T-helper 2 cell treated with Interferon-gamma antibody and Interleukin-4, amounts not matched to agents 5 μg/mL and 100 μg/mL, for 36 hours (primary cell): ENCODE results near the gene IL1RL2.
A peak's percentile ranks its signal among the peaks of the same experiment; 100 is the strongest.

ENCODE experiments used
- DNase-seq: peaks from one replicate; pipeline ENCODE4 v3.0.0; 2021; ENCODE audit warnings: low spot score
- H3K27ac Mint-ChIP-seq: one replicate; pipeline ENCODE4 v1.8.0; 2021; ENCODE audit warnings: mild to moderate bottlenecking, mixed read lengths
- H3K27me3 Mint-ChIP-seq: one replicate; pipeline ENCODE4 v1.8.0; 2021; ENCODE audit warnings: low read depth, mixed read lengths
- H3K36me3 Mint-ChIP-seq: one replicate; pipeline ENCODE4 v1.8.0; 2021; ENCODE audit warnings: low read depth, mixed read lengths
- H3K4me1 Mint-ChIP-seq: one replicate; pipeline ENCODE4 v1.8.0; 2021; ENCODE audit warnings: low read depth, mixed read lengths
- H3K4me3 Mint-ChIP-seq: one replicate; pipeline ENCODE4 v1.8.0; 2022; ENCODE audit warnings: mild to moderate bottlenecking, moderate library complexity, mixed read lengths
- H3K9me3 Mint-ChIP-seq: one replicate; pipeline ENCODE4 v1.8.0; 2021; ENCODE audit warnings: mixed read lengths

IL1RL2 gene

GRCh38 chr2:102177814-102178478 lies 8.9 kb upstream of the IL1RL2 start:
- no peaks in the 10 kb centered on the region for H3K9me3 Mint-ChIP-seq
- H3K4me3 Mint-ChIP-seq: no peak overlapping the region
- H3K27me3 Mint-ChIP-seq: peaks cover 14% of the 10 kb centered on the region
- H3K36me3 Mint-ChIP-seq: no peaks in the 10 kb centered on the region
- no peaks in the 10 kb centered on the region for H3K4me1 Mint-ChIP-seq
- H3K27ac Mint-ChIP-seq: no peak overlapping the region
- no peak for DNase-seq

DNA sequence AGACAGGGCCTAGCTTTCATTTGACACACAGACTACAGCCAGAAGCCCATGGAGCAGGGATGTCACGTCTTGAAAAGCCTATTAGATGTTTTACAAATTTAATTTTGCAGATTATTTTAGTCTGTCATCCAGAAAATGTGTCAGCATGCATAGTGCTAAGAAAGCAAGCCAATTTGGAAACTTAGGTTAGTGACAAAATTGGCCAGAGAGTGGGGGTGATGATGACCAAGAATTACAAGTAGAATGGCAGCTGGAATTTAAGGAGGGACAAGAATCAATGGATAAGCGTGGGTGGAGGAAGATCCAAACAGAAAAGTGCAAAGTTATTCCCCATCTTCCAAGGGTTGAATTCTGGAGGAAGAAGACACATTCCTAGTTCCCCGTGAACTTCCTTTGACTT lies 7.8 kb upstream of the IL1RL2 start:
- H3K4me3 Mint-ChIP-seq: no peak overlapping the region
- no peak overlapping the region for H3K27ac Mint-ChIP-seq
- no peaks in the 10 kb centered on the region for H3K4me1 Mint-ChIP-seq
- peaks cover 14% of the 10 kb centered on the region for H3K27me3 Mint-ChIP-seq
- no peaks in the 10 kb centered on the region for H3K36me3 Mint-ChIP-seq
- DNase-seq: no peak
- H3K9me3 Mint-ChIP-seq: no peaks in the 10 kb centered on the region

DNA sequence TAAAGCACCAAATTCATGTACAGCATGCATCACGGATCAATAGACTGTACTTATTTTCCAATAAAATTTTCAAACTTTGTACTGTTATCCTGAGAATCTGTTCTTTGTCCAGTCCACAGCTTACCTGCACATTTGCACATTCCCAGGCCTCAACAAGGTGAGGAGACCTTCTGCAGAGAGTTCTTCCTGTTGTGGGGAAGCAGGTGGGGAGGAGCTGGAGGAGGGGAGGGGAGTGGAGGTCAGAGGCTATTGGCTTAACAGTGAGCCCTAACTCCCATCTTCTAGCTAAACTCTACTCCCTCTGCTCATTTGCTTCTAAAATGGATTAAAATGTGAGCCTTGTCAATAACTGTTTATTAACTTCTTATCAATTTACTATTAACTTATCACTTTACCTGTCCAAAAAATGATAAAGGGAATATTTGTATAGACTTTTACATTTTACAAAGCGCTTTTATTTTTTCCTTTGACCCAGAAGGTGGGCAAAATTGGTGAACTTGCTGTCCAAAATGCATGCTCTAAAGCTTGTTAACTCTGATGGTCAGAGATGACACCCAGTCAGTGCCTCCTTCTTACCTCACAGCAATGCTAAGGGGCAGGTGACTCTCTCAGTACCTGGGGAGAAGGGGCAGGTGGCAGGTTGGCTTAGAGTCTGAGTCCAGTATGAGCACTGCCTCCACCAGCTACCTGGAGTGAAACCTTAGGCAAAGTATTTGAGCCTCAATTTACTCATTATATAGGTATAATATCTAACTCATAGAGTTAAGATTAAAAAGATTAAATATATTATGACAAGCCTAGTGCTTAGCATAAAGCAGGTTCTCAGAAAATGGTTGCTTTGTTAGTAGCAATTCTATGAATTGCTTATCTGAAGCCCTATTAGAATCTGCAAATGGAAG lies 6.8 kb upstream of the IL1RL2 start:
- H3K9me3 Mint-ChIP-seq: no peaks in the 10 kb centered on the region
- DNase-seq: no peak
- no peaks in the 10 kb centered on the region for H3K36me3 Mint-ChIP-seq
- H3K4me1 Mint-ChIP-seq: no peaks in the 10 kb centered on the region
- no peak overlapping the region for H3K27ac Mint-ChIP-seq
- H3K4me3 Mint-ChIP-seq: no peak overlapping the region
- H3K27me3 Mint-ChIP-seq: peaks cover 16% of the 10 kb centered on the region

DNA sequence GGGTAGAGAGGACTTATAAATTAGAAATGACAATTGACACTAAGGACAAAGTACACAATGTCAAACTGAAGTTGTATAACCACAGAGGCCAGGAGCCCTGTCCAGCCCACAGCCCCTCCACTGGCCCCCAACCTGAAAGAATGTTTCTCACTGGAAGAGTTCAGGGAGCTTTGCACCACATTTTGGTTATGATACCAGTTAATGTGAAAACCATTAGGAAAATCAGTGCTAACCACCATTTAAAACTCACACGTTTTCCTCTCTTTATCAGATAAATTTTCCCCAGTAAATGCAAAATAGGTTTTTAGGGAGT lies 6.2 kb upstream of the IL1RL2 start:
- H3K27me3 Mint-ChIP-seq: peaks cover 21% of the 10 kb centered on the region
- H3K4me3 Mint-ChIP-seq: no peak overlapping the region
- H3K4me1 Mint-ChIP-seq: peaks cover 4% of the 10 kb centered on the region
- no peak for DNase-seq
- no peaks in the 10 kb centered on the region for H3K9me3 Mint-ChIP-seq
- no peak overlapping the region for H3K27ac Mint-ChIP-seq
- no peaks in the 10 kb centered on the region for H3K36me3 Mint-ChIP-seq

DNA sequence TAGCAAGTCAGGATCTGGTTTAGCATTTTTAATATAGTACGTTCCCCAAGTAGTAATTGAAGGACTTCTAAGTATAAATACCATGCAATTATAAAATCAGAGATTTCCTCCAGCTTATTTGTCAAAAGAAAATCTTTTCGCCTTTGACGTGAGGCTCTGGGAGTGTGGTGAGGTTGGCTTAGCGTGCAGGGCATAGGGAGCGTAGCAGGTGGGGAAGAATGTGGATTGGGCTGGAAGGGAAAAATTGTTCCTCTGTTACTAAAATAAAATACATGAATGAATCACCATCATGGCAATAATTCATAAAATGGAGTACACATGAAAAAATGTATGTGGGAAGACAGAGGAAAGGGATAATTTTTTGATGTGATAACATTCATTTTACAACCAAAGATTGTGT lies 5.4 kb upstream of the IL1RL2 start:
- peaks cover 24% of the 10 kb centered on the region for H3K27me3 Mint-ChIP-seq
- H3K27ac Mint-ChIP-seq: no peak overlapping the region
- no peaks in the 10 kb centered on the region for H3K36me3 Mint-ChIP-seq
- H3K4me3 Mint-ChIP-seq: no peak overlapping the region
- no peaks in the 10 kb centered on the region for H3K9me3 Mint-ChIP-seq
- no peak for DNase-seq
- peaks cover 4% of the 10 kb centered on the region for H3K4me1 Mint-ChIP-seq

DNA sequence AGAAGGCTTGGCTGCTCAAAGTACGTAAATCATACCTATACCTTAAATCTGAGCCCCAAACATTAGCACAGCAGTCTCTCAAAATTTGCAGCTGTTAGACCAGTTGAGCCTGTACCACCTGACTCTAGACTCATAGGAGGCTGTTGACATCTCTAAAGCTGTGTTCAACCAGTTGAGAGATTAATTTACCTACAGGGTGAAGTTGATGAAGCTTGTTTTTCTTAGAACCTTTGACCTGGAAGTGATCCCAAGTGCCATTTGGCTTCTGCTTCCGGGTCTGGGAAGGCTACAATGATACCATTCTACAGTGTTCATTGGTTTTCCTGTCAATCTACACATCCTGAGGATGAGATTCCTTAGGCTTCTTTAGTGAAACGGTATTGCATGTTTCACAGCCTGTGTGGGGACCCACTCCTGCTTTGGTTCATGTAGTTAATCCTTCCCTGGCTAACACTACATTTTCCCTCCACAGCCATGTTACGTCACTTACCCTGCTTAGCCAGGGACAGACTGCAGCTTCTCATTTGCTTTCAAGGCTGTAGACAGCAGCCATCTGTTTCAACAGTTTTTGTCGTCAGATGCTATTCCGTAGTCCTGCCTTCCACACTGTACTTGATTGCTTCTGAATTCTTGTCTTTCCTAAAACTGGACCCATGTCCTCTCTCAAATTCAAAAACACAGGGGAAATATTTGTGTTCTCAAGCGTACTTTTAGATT lies 4.7 kb upstream of the IL1RL2 start:
- Mint-ChIP-seq H3K36me3 (no peaks in the 10 kb centered on the region), H3K4me3 (no peak overlapping the region), H3K9me3 (no peaks in the 10 kb centered on the region), H3K27me3 (peaks cover 29% of the 10 kb centered on the region), H3K4me1 (peaks cover 4% of the 10 kb centered on the region), H3K27ac (no peak overlapping the region)
- no peak for DNase-seq

DNA sequence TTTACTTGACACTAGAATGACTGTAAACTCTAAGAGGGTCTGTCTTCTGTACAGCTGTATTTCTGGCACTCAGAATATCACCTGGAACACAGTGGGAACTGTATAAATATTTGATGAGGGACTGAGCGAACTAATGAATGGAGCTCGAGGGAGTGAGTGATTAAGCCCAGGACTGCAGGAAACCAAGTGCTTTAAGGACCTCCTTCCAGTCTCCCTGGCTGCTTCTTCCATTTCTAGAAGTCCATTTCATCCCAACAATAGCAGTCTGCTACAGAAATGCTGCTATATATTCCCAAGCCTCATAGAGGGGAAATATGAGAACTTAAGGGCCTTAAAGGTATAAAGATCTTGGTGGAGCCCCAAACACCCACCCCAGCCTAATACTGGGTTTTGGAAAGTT lies 2.8 kb upstream of the IL1RL2 start:
- Mint-ChIP-seq H3K4me1 (peaks cover 8% of the 10 kb centered on the region), H3K9me3 (no peaks in the 10 kb centered on the region), H3K27me3 (peaks cover 38% of the 10 kb centered on the region), H3K36me3 (no peaks in the 10 kb centered on the region), H3K4me3 (no peak overlapping the region), H3K27ac (no peak overlapping the region)
- DNase-seq: no peak

- DNase-seq: no peak
- no peak overlapping the region for H3K4me3 Mint-ChIP-seq
- H3K9me3 Mint-ChIP-seq: no peaks in the 10 kb centered on the region
These were observed 2.3 kb upstream of the IL1RL2 start for GRCh38 chr2:102184568-102184967.

DNA sequence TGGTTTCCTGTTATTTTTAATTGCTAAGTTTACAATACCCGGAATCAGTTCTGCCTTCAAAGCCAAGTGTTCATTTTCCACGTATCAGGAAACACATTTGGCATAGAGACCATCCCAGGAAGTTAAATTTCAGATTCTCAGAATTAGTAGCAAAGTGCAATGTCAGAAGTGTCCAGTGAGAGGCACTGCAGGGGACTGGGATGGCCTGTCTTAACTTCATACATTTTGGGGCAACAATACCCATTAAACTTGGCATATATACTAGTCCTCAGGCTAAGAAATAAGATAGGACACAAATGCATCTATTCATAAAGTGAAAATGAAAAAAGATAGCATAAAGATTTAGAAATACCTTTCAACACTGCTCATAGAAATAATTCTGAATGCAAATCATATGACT lies 1.5 kb upstream of the IL1RL2 start:
- DNase-seq: no peak
- Mint-ChIP-seq H3K4me1 (peaks cover 8% of the 10 kb centered on the region), H3K36me3 (no peaks in the 10 kb centered on the region), H3K4me3 (no peak overlapping the region), H3K27me3 (peaks cover 37% of the 10 kb centered on the region), H3K9me3 (no peaks in the 10 kb centered on the region), H3K27ac (no peak overlapping the region)

More at GRCh38 chr2:102184568-102184967, 2.3 kb upstream of the IL1RL2 start:
- Mint-ChIP-seq H3K27me3 (peaks cover 37% of the 10 kb centered on the region), H3K4me1 (peaks cover 8% of the 10 kb centered on the region), H3K36me3 (no peaks in the 10 kb centered on the region), H3K27ac (no peak overlapping the region)

- Mint-ChIP-seq H3K9me3 (no peaks in the 10 kb centered on the region), H3K4me1 (peaks cover 8% of the 10 kb centered on the region), H3K4me3 (peak overlapping the region; percentile 74), H3K27me3 (peaks cover 31% of the 10 kb centered on the region), H3K27ac (no peak overlapping the region), H3K36me3 (no peaks in the 10 kb centered on the region)
- no peak for DNase-seq
These were observed 800 bp downstream of the IL1RL2 start for GRCh38 chr2:102187496-102188150.

DNA sequence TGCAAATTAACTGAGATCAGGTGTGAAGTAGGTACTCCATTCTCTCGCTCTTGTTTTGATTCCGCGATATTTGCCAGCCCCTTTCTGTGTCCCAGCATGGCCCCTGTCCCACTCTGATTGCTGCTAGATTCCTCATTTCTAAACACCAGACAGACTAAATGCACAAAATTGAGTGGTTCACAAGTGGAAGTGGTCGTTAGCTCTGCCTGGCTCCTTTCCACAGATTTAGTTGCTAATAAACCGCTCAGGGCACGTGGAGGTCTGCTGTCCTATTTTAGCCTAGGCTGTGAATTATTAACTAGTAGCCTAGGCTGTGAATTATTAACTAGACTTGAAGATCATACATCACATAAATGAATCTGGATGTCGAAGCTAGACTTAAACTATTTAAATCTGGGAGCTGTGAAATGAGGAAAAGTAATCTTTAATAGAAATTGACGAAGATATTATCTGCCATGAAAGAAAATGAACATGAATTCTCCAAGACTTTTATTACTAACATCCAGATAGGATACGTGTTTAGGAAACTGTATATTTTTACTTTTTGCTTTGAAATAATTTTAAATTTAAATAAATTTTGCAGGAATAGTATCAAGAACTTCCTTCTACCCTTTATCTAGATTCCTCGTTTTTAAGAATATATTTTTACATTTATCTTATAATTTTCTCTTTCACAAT lies 3.7 kb downstream of the IL1RL2 start:
- H3K36me3 Mint-ChIP-seq: no peaks in the 10 kb centered on the region
- H3K9me3 Mint-ChIP-seq: no peaks in the 10 kb centered on the region
- H3K27me3 Mint-ChIP-seq: peaks cover 35% of the 10 kb centered on the region
- H3K4me1 Mint-ChIP-seq: peaks cover 4% of the 10 kb centered on the region
- no peak overlapping the region for H3K4me3 Mint-ChIP-seq
- no peak for DNase-seq
- H3K27ac Mint-ChIP-seq: no peak overlapping the region

- peaks cover 4% of the 10 kb centered on the region for H3K4me1 Mint-ChIP-seq
- H3K36me3 Mint-ChIP-seq: no peaks in the 10 kb centered on the region
- peaks cover 35% of the 10 kb centered on the region for H3K27me3 Mint-ChIP-seq
- H3K27ac Mint-ChIP-seq: no peak overlapping the region
- H3K4me3 Mint-ChIP-seq: no peak overlapping the region
- no peaks in the 10 kb centered on the region for H3K9me3 Mint-ChIP-seq
- no peak for DNase-seq
These were observed 4.7 kb downstream of the IL1RL2 start for GRCh38 chr2:102191501-102191900.

DNA sequence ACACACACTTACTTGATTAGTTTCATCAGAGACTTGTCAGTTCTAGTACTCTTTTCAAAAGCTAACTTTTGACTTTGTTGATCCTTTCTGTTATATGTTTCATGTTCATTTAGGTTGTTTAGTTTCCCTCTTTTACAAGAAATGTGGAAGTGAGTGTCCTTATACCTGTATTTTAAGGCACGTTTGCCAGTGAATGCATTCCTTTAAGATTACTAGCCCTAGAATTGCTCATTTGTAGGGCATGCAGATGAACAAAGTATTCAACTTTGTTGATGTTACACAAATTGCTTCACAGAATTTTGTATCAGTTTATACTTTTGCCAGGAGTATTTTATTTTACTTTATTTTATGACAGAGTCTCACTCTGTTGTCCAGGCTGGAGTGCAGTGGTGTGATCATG lies 6.3 kb downstream of the IL1RL2 start:
- Mint-ChIP-seq H3K27ac (no peak overlapping the region), H3K36me3 (no peaks in the 10 kb centered on the region), H3K4me1 (peaks cover 2% of the 10 kb centered on the region), H3K9me3 (no peaks in the 10 kb centered on the region), H3K27me3 (peaks cover 27% of the 10 kb centered on the region), H3K4me3 (no peak overlapping the region)
- no peak for DNase-seq
